ENCODE results near the gene MTSS2. TPM values are rescaled to one million over a fixed set of nuclear protein-coding genes. Genes with fewer than 3 reads are reported as not detected.

Gene MTSS2
- total and polyA plus RNA-seq, 2 of the 4 experiments (the other 2 are of a cell fraction), result 9.1 to 86.2 TPM

GRCh38 chr16:70653406-70653805 is 32.4 kb downstream of the MTSS2 start:
- H3K4me2 ChIP-seq (ENCODE audit: low read depth, low read length), result no peak overlapping the region
- H2AK5ac ChIP-seq (ENCODE audit: low read depth, low read length), result no peak overlapping the region
- POLR2A ChIA-PET (ENCODE audit: unreplicated experiment), result no interaction called here

More at GRCh38 chr16:70653406-70653805, 32.4 kb downstream of the MTSS2 start:
- H3K18ac ChIP-seq (ENCODE audit: low read depth, low read length), result no peak overlapping the region
- H3K36me3 ChIP-seq (ENCODE audit: control insufficient read depth, insufficient read depth, low read length), result no peaks in the 10 kb centered on the region
- H3K4me1 ChIP-seq (ENCODE audit: control insufficient read depth, insufficient read depth, low read length), result peaks cover 3% of the 10 kb centered on the region
- no peak overlapping the region for H2AK9ac ChIP-seq (replicated peaks; ENCODE audit: low read depth, low read length, poor library complexity)
- H3K4me3 ChIP-seq (ENCODE audit: insufficient read depth, low read depth, low read length), result no peak overlapping the region
- no peak overlapping the region for H3K56ac ChIP-seq (ENCODE audit: extremely low read depth, insufficient read depth, low read length)
- H2BK15ac ChIP-seq (ENCODE audit: low read depth, low read length), result no peak overlapping the region
- no peaks in the 10 kb centered on the region for H3K27me3 ChIP-seq (ENCODE audit: control insufficient read depth, insufficient read depth, low read length)
- dilution Hi-C loops (cut with HindIII; ENCODE audit: low sequenced_read_pairs, unreplicated experiment), result no loop called here
- DNase-seq (no peak), ATAC-seq (ENCODE audit: low read depth) (no peak)
- H3K4ac ChIP-seq (ENCODE audit: low read depth, low read length), result no peak overlapping the region
- H3K79me1 ChIP-seq (ENCODE audit: low read depth in 1 of 2, low read length in 2 of 2), result no peaks in the 10 kb centered on the region
- no peak overlapping the region for H3K27ac ChIP-seq (ENCODE audit: insufficient read depth, low read length)
- in situ Hi-C loops (cut with MboI; ENCODE audit: low sequenced_read_pairs), result loop anchor here (5.0 kb wide), 2 partner anchors 81 to 121 kb away; no protein-coding TSS in a partner anchor
- H3K14ac ChIP-seq (replicated peaks; ENCODE audit: low read depth, low read length), result no peak overlapping the region
- no peak overlapping the region for H2BK120ac ChIP-seq (ENCODE audit: low read depth, low read length)
- H4K8ac ChIP-seq (ENCODE audit: low read depth in 2 of 2, low read length in 2 of 2), result no peak overlapping the region
- WGBS, 2 experiments (ENCODE audit: extremely low coverage in 2 of 2, insufficient read length in 1 of 2), result 100% methylated on average over 2 of the region's 4 CpGs; no CpG with 5 or more reads in 1 of the 2 experiments
- intact Hi-C loops (cut with micrococcal nuclease), result loop anchor here (1.0 to 5.0 kb wide), 5 partner anchors 81 to 284 kb away; no protein-coding TSS in a partner anchor
- H3K23ac ChIP-seq (ENCODE audit: low read depth, low read length), result no peak overlapping the region
- no peaks in the 10 kb centered on the region for H3K9me3 ChIP-seq (ENCODE audit: control insufficient read depth, insufficient read depth, low read length)
- H4K91ac ChIP-seq (ENCODE audit: insufficient read depth, low read depth, low read length), result no peak overlapping the region
- no peaks in the 10 kb centered on the region for H4K20me1 ChIP-seq (ENCODE audit: insufficient read depth, low read length)
- no peak overlapping the region for H4K5ac ChIP-seq (ENCODE audit: low read depth, low read length)
- no peak overlapping the region for H2AFZ ChIP-seq (replicated peaks; ENCODE audit: low read length, poor library complexity)
- no peak for TF ChIP-seq CHD1 (IDR thresholded peaks at IDR 0.05; ENCODE audit: low read depth, low read length)
- TF ChIP-seq FOS (IDR thresholded peaks at IDR 0.05; ENCODE audit: low read depth, low read length), result no peak
- no peak for TF ChIP-seq NFE2L2 (IDR thresholded peaks at IDR 0.05; ENCODE audit: low read depth, low read length)
- no peak for TF ChIP-seq RCOR1 (IDR thresholded peaks at IDR 0.05; ENCODE audit: insufficient replicate concordance, low read length)
- TF ChIP-seq RFX5 (IDR thresholded peaks at IDR 0.05; ENCODE audit: low read depth, low read length), result no peak
- TF ChIP-seq, protein P1, sequence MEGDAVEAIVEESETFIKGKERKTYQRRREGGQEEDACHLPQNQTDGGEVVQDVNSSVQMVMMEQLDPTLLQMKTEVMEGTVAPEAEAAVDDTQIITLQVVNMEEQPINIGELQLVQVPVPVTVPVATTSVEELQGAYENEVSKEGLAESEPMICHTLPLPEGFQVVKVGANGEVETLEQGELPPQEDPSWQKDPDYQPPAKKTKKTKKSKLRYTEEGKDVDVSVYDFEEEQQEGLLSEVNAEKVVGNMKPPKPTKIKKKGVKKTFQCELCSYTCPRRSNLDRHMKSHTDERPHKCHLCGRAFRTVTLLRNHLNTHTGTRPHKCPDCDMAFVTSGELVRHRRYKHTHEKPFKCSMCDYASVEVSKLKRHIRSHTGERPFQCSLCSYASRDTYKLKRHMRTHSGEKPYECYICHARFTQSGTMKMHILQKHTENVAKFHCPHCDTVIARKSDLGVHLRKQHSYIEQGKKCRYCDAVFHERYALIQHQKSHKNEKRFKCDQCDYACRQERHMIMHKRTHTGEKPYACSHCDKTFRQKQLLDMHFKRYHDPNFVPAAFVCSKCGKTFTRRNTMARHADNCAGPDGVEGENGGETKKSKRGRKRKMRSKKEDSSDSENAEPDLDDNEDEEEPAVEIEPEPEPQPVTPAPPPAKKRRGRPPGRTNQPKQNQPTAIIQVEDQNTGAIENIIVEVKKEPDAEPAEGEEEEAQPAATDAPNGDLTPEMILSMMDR (conservative IDR thresholded peaks at IDR 0.05; ENCODE audit: low read depth, low read length), result no peak
- no peak for TF ChIP-seq POLR2A (IDR thresholded peaks at IDR 0.05; ENCODE audit: low read depth, low read length)
- no peak for TF ChIP-seq MAFK (IDR thresholded peaks at IDR 0.05; ENCODE audit: low read depth, low read length)
- TF ChIP-seq ELK1 (IDR thresholded peaks at IDR 0.05; ENCODE audit: borderline replicate concordance, low read depth, low read length), result no peak
- no peak for TF ChIP-seq RAD21 (IDR thresholded peaks at IDR 0.05; ENCODE audit: low read length)
- no peak for TF ChIP-seq BHLHE40 (IDR thresholded peaks at IDR 0.05; ENCODE audit: low read depth, low read length)
- TF ChIP-seq CEBPB (IDR thresholded peaks at IDR 0.05; ENCODE audit: low read depth, low read length), result no peak
- no peak for TF ChIP-seq MXI1 (IDR thresholded peaks at IDR 0.05; ENCODE audit: borderline replicate concordance, low read depth, low read length)
- no peak for TF ChIP-seq SMC3 (IDR thresholded peaks at IDR 0.05; ENCODE audit: low read depth, low read length)
- no peak for TF ChIP-seq USF2 (IDR thresholded peaks at IDR 0.05; ENCODE audit: low read depth, low read length)
- no peak for TF ChIP-seq MAZ (IDR thresholded peaks at IDR 0.05; ENCODE audit: borderline replicate concordance, low read depth, low read length)
- H3K9ac ChIP-seq (ENCODE audit: low read depth, low read length), result no peak overlapping the region
- CTCF ChIA-PET, result interaction anchor here (0.7 to 1.7 kb wide), 6 partner anchors 18 to 284 kb away, joined by 3 to 9 read pairs (median 4); no protein-coding TSS in a partner anchor
- H3K9me1 ChIP-seq (ENCODE audit: insufficient read depth, low read length), result no peaks in the 10 kb centered on the region; the same call in 1 of the 2 replicates
- no peak overlapping the region for H2BK5ac ChIP-seq (ENCODE audit: low read depth, low read length, poor library complexity, severe bottlenecking)
- BruUV-seq (replicated peaks), result no TSS peak
- no peak overlapping the region for H2BK20ac ChIP-seq (ENCODE audit: low read depth, low read length)

Data from IMR-90 (cell line).